Left lung (tissue), 10 donors: ENCODE data around the gene PDE6D. TPM values are rescaled to one million over a fixed set of nuclear protein-coding genes. Genes with fewer than 3 reads are reported as not detected.
"Not testable (repeated sequence)": the region's sequence is repeated elsewhere in the genome, so short reads cannot be mapped to it uniquely, and the experiment has no call there.

Experiments used
- ATAC-seq: fragments of 200-7000 bp; cut with Tn5 transposase; one replicate; pipeline ENCODE4 v1.9.1; 2020; ENCODE audit warnings: moderate library complexity
- DNase-seq, 4 donors: peaks; one replicate each; pipeline ENCODE4 v3.0.0-alpha.2; 2013 to 2020
- H3K27ac ChIP-seq, 2 donors: fragments of 200-600 bp; sonication (generic) in 1 of 2; one replicate each; pipeline versions ENCODE4 v1.5.0 to v1.8.0; 2020 to 2021
- H3K27me3 ChIP-seq, 2 donors: fragments of 200-600 bp; sonication (generic) in 1 of 2; one replicate each; pipeline versions ENCODE4 v1.5.0 to v1.8.0; 2020 to 2021
- H3K36me3 ChIP-seq, 2 donors: fragments of 200-600 bp; sonication (generic) in 1 of 2; one replicate each; pipeline versions ENCODE4 v1.5.0 to v1.8.0; 2020 to 2021
- H3K4me1 ChIP-seq, 2 donors: fragments of 200-600 bp; one replicate each; pipeline ENCODE4 v1.8.0; 2021
- H3K4me3 ChIP-seq, 2 donors: fragments of 200-600 bp; sonication (generic) in 1 of 2; one replicate each; pipeline versions ENCODE4 v1.5.0 to v1.8.0; 2020 to 2021; ENCODE audit warnings: mild to moderate bottlenecking in 1 of 2
- H3K9me3 ChIP-seq, 2 donors: fragments of 200-600 bp; sonication (generic) in 1 of 2; one replicate each; pipeline versions ENCODE4 v1.5.0 to v1.8.0; 2020 to 2021
- CTCF ChIP-seq, 2 donors: fragments of 200-600 bp; sonication (generic) in 1 of 2; IDR thresholded peaks; one replicate each; pipeline versions ENCODE4 v1.5.0 to v1.8.0; 2021; ENCODE audit warnings: antibody characterized with exemption in 2 of 2
- intact Hi-C, 2 donors: fragments of 100-400 bp; cut with DNase I; formaldehyde crosslinking; loops; one replicate each; pipeline versions ENCODE4 v1.11.2 to v1.14.2; 2022
- polyA plus RNA-seq, 6 donors: library from polyadenylated mRNA; unstranded; fragments of 120-200 nt; gene quantifications; one replicate each; pipeline ENCODE4 v1.2.1, GENCODE V29; 2013; ENCODE audit not compliant: insufficient read length in 6 of 6
- total RNA-seq, 2 donors: library from RNA; stranded (reverse); fragmentation: NEBNext Ultra II Directional; extraction: Animal tissue kit (Norgen Biotek cat#: 25700); gene quantifications; one replicate each; pipeline ENCODE4 v1.2.1, GENCODE V29; 2021
- donor health status: DM: no; HTN: yes; CAD: no.
- donor health status: DM: no; HTN: no; CAD: no.

Gene PDE6D
- total and polyA plus RNA-seq, 8 donors = 19.7 to 27.9 (median 23.4) TPM

GRCh38 chr2:231714639-231715498 is 66.2 kb downstream of the PDE6D start:
- no peaks in the 10 kb centered on the region for H3K27me3 ChIP-seq
- DNase-seq (peak in 3 of 4 donors; percentile 54 to 65 (median 59)), ATAC-seq (peak; percentile 27)
- H3K27ac ChIP-seq = peak overlapping the region in 1 of 2 donors; percentile 63
- no peak overlapping the region for H3K4me3 ChIP-seq
- H3K9me3 ChIP-seq = no peaks in the 10 kb centered on the region
- H3K4me1 ChIP-seq = peaks cover 11 to 29% of the 10 kb centered on the region in 2 donors
- intact Hi-C loops = loop anchor here in 1 of 2 donors (2.0 to 5.0 kb wide), 2 partner anchors 38 to 102 kb away; no protein-coding TSS in a partner anchor
- TF ChIP-seq CTCF (IDR thresholded peaks at IDR 0.05) = peak; percentile 88 to 90
- H3K36me3 ChIP-seq = peaks cover 0 to 24% of the 10 kb centered on the region in 2 donors

- peak; percentile 90 to 94 for TF ChIP-seq CTCF (IDR thresholded peaks at IDR 0.05)
- peak overlapping the region; percentile 39 to 63 for H3K27ac ChIP-seq
- ATAC-seq (peak; percentile 55), DNase-seq (peak; percentile 67 to 95 (median 88))
- peaks cover 0 to 24% of the 10 kb centered on the region in 2 donors for H3K36me3 ChIP-seq
- H3K27me3 ChIP-seq = no peaks in the 10 kb centered on the region
- H3K4me1 ChIP-seq = peaks cover 11 to 29% of the 10 kb centered on the region in 2 donors
- intact Hi-C loops = loop anchor here in 1 of 2 donors (2.0 to 5.0 kb wide), 2 partner anchors 37 to 101 kb away; no protein-coding TSS in a partner anchor
- no peak overlapping the region for H3K4me3 ChIP-seq
- no peaks in the 10 kb centered on the region for H3K9me3 ChIP-seq
These were observed 67.1 kb downstream of the PDE6D start for GRCh38 chr2:231713730-231714638.

GRCh38 chr2:231713406-231713729 is 67.7 kb downstream of the PDE6D start:
- H3K9me3 ChIP-seq, H3K27me3 ChIP-seq, DNase-seq, ATAC-seq, H3K4me3 ChIP-seq: not testable (repeated sequence)
- Histone ChIP-seq H3K36me3 (peaks cover 0 to 24% of the 10 kb centered on the region in 2 donors), H3K4me1 (peaks cover 11 to 29% of the 10 kb centered on the region in 2 donors), H3K27ac (peak overlapping the region; percentile 39 to 63)
- intact Hi-C loops = loop anchor here in 1 of 2 donors (5.0 kb wide), 1 partner anchor 36 kb away; no protein-coding TSS in a partner anchor

GRCh38 chr2:231712451-231713021 is 68.5 kb downstream of the PDE6D start:
- H3K4me3 ChIP-seq = peak overlapping the region in 1 of 2 donors; percentile 82
- peak overlapping the region in 1 of 2 donors; percentile 100 for H3K27ac ChIP-seq
- not testable (repeated sequence) for H3K9me3 ChIP-seq, H3K27me3 ChIP-seq, DNase-seq, ATAC-seq
- intact Hi-C loops = loop anchor here in 1 of 2 donors (5.0 kb wide), 1 partner anchor 35 kb away; no protein-coding TSS in a partner anchor
- H3K36me3 ChIP-seq = peaks cover 0 to 24% of the 10 kb centered on the region in 2 donors
- H3K4me1 ChIP-seq = peaks cover 11 to 29% of the 10 kb centered on the region in 2 donors

GRCh38 chr2:231711677-231712450 is 69.2 kb downstream of the PDE6D start:
- intact Hi-C loops = loop anchor here in 1 of 2 donors (5.0 kb wide), 1 partner anchor 35 kb away; no protein-coding TSS in a partner anchor
- peaks cover 11 to 29% of the 10 kb centered on the region in 2 donors for H3K4me1 ChIP-seq
- no peak for DNase-seq
- H3K4me3 ChIP-seq = peak overlapping the region; percentile 82 to 95
- peak overlapping the region; percentile 98 to 100 for H3K27ac ChIP-seq
- TF ChIP-seq CTCF (IDR thresholded peaks at IDR 0.05) = no peak
- H3K9me3 ChIP-seq = no peaks in the 10 kb centered on the region
- H3K27me3 ChIP-seq = no peaks in the 10 kb centered on the region
- ATAC-seq = no peak
- H3K36me3 ChIP-seq = peaks cover 0 to 24% of the 10 kb centered on the region in 2 donors
